Panc1 (cell line): ENCODE results near the gene POLR2F. TPM values are rescaled to one million over a fixed set of nuclear protein-coding genes. Genes with fewer than 3 reads are reported as not detected.

Experiments
- ATAC-seq: fragments of 200-7000 bp; cut with Tn5 transposase; 2 replicates; pipeline ENCODE4 v1.9.1; 2020; ENCODE audit warnings: mild to moderate bottlenecking, moderate library complexity
- BruUV-seq: library from RNA; stranded (reverse); fragments of 400-500 nt; replicated peaks from 2 replicates; lab custom pipeline; 2021; lab: Mats Ljungman, UMichigan
- CTCF ChIA-PET: fragments of 300-600 bp; sonication (Branson Sonifier 250); formaldehyde crosslinking; loops from one replicate; lab custom pipeline; 2022; ENCODE audit warnings: antibody characterized with exemption; lab: Charles Lee
- POLR2A ChIA-PET: fragments of 300-600 bp; sonication (Branson Sonifier 250); formaldehyde crosslinking; loops from one replicate; lab custom pipeline; 2022; ENCODE audit warnings: antibody characterized with exemption; lab: Charles Lee
- DNase-seq: peaks from one replicate; pipeline ENCODE4 v3.0.0-alpha.2; 2010; ENCODE audit warnings: low read depth, low spot score
- H3K27ac ChIP-seq: 2 replicates; pipeline ENCODE4 v1.5.1; 2011; ENCODE audit warnings: mild to moderate bottlenecking, low read length, inconsistent platforms
- H3K27me3 ChIP-seq: fragments of 200-500 bp; sonication (Bioruptor generic); 2 replicates; pipeline ENCODE4 v1.6.0; 2014; ENCODE audit warnings: low read length, inconsistent platforms; ENCODE audit not compliant: control insufficient read depth, insufficient read depth
- H3K36me3 ChIP-seq: fragments of 200-500 bp; sonication (Bioruptor generic); 2 replicates; pipeline ENCODE4 v1.5.1; 2014; ENCODE audit warnings: inconsistent platforms, mild to moderate bottlenecking, low read length, moderate library complexity; ENCODE audit not compliant: control insufficient read depth, insufficient read depth
- H3K4me1 ChIP-seq: 2 replicates; pipeline ENCODE4 v1.5.1; 2011; ENCODE audit warnings: inconsistent platforms, mild to moderate bottlenecking, low read length, moderate library complexity; ENCODE audit not compliant: control insufficient read depth, insufficient read depth
- H3K4me3 ChIP-seq, 2 experiments: 2 replicates each; pipeline ENCODE4 v1.5.1; 2011 to 2012; ENCODE audit warnings: low read depth in 2 of 2, low read length in 2 of 2, mild to moderate bottlenecking in 2 of 2, inconsistent platforms in 1 of 2, moderate library complexity in 1 of 2
- H3K9me3 ChIP-seq: fragments of 200-500 bp; sonication (Bioruptor generic); 2 replicates; pipeline ENCODE4 v1.5.1; 2014; ENCODE audit warnings: low read depth, mild to moderate bottlenecking, inconsistent platforms, low read length, moderate library complexity; ENCODE audit not compliant: control insufficient read depth, insufficient read depth
- CTCF ChIP-seq: fragments of 450-650 bp; IDR thresholded peaks from 2 replicates; pipeline ENCODE4 v1.5.1; 2017; ENCODE audit warnings: mild to moderate bottlenecking
- POLR2AphosphoS5 ChIP-seq: IDR thresholded peaks from 2 replicates; pipeline ENCODE4 v1.6.1; 2012; ENCODE audit warnings: mild to moderate bottlenecking, low read depth, low read length, moderate library complexity
- REST ChIP-seq, 2 experiments: IDR thresholded peaks; 2 replicates each; pipeline ENCODE4 v1.6.1; 2011 to 2012; ENCODE audit warnings: low read depth in 2 of 2, control low read depth in 1 of 2, low read length in 1 of 2, mild to moderate bottlenecking in 1 of 2, moderate library complexity in 1 of 2; ENCODE audit not compliant: insufficient read depth in 1 of 2
- SIN3A ChIP-seq: IDR thresholded peaks from 2 replicates; pipeline ENCODE4 v1.6.1; 2012; ENCODE audit warnings: low read depth, mild to moderate bottlenecking, low read length, moderate library complexity, borderline replicate concordance; ENCODE audit not compliant: insufficient read depth
- TCF7L2 ChIP-seq: IDR thresholded peaks from 2 replicates; pipeline ENCODE4 v1.6.1; 2011; ENCODE audit warnings: mild to moderate bottlenecking, low read depth, low read length, inconsistent platforms
- in situ Hi-C: cut with HindIII; loops from 2 replicates; pipeline ENCODE4 v1.10.0; 2016; ENCODE audit warnings: low sequenced_read_pairs, low pct_unique_long_range_greater_than_20kb
- intact Hi-C: fragments of 100-400 bp; cut with micrococcal nuclease; formaldehyde crosslinking; loops from one replicate; pipeline ENCODE4 v1.10.0; 2022; ENCODE audit not compliant: unreplicated experiment
- total RNA-seq: library from RNA; stranded (reverse); gene quantifications from one replicate; pipeline ENCODE4 v1.2.1, GENCODE V29; 2021; ENCODE audit not compliant: unreplicated experiment

Gene POLR2F
- total RNA-seq, 1 experiment from 2014 or later: 89.7 TPM

- Histone ChIP-seq H3K4me1 (no peaks in the 10 kb centered on the region), H3K36me3 (no peaks in the 10 kb centered on the region), H3K27ac (no peak overlapping the region), H3K4me3 (no peak overlapping the region), H3K9me3 (no peaks in the 10 kb centered on the region), H3K27me3 (no peaks in the 10 kb centered on the region)
- ChIA-PET POLR2A (interaction anchor here (0.6 kb wide), 1 partner anchor 33 kb away, joined by 7 read pairs; no protein-coding TSS in a partner anchor), CTCF (interaction anchor here (1.2 kb wide), 1 partner anchor 19 kb away, joined by 15 read pairs; no protein-coding TSS in a partner anchor)
- intact Hi-C loops: no loop called here
- ATAC-seq (no peak), DNase-seq (no peak)
- no TSS peak for BruUV-seq
- TF ChIP-seq TCF7L2 (no peak), CTCF (no peak), POLR2AphosphoS5 (no peak), SIN3A (no peak), REST (IDR thresholded peaks at IDR 0.05; ENCODE audit: insufficient read depth in 1 of 2, low read depth in 2 of 2, low read length in 1 of 2) (no peak)
- in situ Hi-C loops: no loop called here
These were observed 34.8 kb upstream of the POLR2F start for GRCh38 chr22:37918580-37919270.

- TF ChIP-seq POLR2AphosphoS5 (no peak), TCF7L2 (no peak), CTCF (no peak)
- ChIA-PET CTCF (no interaction called here), POLR2A (no interaction called here)
- Histone ChIP-seq H3K27me3 (no peaks in the 10 kb centered on the region), H3K4me1 (no peaks in the 10 kb centered on the region), H3K4me3 (no peak overlapping the region), H3K27ac (no peak overlapping the region), H3K36me3 (no peaks in the 10 kb centered on the region), H3K9me3 (no peaks in the 10 kb centered on the region)
- DNase-seq (no peak), ATAC-seq (no peak)
- intact Hi-C loops: no loop called here
- in situ Hi-C loops: no loop called here
- no TSS peak for BruUV-seq
These were observed 33.4 kb upstream of the POLR2F start for GRCh38 chr22:37920126-37920525.
